Measurements from ENCODE around the gene CLHC1. TPM values are rescaled to one million over a fixed set of nuclear protein-coding genes. Genes with fewer than 3 reads are reported as not detected.

Gene CLHC1
- total RNA-seq = 7.2 and 9.2 TPM in 2 replicates

DNA sequence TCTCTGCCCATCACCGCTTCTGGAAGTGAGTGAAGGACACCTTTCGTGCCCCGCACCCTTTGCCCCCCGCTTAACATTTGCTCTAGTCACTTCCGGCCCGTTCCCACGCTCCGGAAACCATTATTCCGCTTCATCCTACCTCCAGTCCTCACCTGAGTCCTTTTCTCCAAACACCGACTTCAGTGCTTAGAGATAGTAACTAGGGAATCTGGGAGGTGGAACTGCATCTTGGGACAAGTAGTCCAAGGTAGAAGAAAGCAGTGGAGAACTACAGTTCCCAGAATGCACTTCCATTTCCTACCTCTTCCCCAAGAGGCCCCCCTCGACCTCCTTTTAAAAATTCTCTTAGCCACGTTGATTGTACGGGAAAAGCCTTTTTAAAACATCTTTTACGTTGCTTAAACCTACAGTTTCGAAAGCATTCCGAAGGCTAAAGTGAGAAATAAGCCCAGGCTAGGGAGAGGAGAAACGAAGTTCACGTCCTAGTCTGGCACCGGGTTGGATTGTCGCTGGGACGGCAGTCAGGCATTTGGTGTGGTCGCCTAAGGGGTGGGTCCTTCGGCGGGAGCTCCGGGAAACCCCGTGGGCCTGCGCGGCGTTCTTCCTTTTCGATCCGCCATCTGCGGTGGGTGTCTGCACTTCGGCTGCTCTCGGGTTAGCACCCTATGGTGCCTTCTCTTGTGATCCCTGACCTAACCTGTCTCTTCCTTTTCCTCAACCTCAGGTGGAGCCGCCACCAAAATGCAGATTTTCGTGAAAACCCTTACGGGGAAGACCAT lies at the start of gene CLHC1, which contains the start of gene RPS27A:
TSS of gene CLHC1 (minus strand) at position 210 of the 779 bp plus-strand sequence. CDS start 9,882 bp downstream, outside the sequence.
TSS of gene RPS27A (plus strand) at position 605 of the 779 bp plus-strand sequence. CDS start at position 742, 137 bp downstream.

DNA sequence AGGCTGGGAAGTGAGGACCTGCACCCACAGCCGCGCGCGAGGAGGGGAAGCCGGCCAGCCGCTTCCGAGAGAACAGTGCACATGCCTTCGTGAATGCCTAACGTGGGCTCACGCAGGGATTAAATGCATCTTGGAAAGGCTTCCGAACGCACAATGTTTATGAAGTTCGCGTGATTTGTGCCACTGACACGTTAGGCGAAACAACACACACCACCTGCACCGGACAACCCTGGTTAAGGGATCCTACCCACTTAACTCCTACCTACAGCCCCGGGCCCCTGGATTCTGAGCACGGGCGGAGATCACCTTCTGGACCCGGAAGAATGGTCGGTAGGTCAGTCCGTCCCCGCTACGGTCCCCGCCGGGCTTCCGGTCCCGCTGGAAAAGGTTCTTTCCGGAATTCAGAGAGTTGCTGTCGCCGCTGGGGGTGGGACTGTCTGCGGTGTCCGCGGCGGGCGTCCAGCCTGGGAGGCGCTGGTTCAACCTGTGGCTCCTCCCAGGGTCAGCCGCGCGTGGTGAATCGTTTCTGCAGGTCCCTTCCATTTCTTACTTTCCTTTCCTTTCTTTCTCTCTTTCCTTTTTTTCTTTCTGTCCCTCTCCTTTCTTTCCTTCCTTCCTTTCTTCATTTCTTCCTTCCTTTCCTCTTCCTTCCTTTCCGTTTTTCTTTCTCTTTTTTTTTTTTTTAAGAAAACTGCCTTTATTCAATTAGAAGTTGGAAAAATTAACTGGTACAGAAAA lies 37.0 kb upstream of the CLHC1 start, which contains the start of gene MTIF2:
TSS of gene MTIF2 (minus strand) at position 325 of the 738 bp plus-strand sequence. CDS start 5,373 bp downstream, outside the sequence.

Other genes with a start within 250 kb of the CLHC1 start
- 313 and 609 TPM in 2 replicates for gene RTN4, start 181.8 kb downstream of the CLHC1 start, total RNA-seq
- gene RPS27A, start 395 bp upstream of the CLHC1 start, total RNA-seq = 484 and 804 TPM in 2 replicates
- gene MTIF2, start 36.9 kb upstream of the CLHC1 start, total RNA-seq = 31.4 and 36.1 TPM in 2 replicates
- 30.9 and 84.8 TPM in 2 replicates for gene CCDC88A, start 187.6 kb upstream of the CLHC1 start, total RNA-seq

Data from placental pericyte (primary cell).